K562 (cell line): ENCODE data around the gene FOCAD. TPM values are rescaled to one million over a fixed set of nuclear protein-coding genes. Genes with fewer than 3 reads are reported as not detected.

Source experiments
- ATAC-seq: fragments of 200-7000 bp; cut with Tn5 transposase; 3 replicates; pipeline ENCODE4 v1.9.1; 2020; ENCODE audit warnings: moderate library complexity
- BruUV-seq: library from RNA; stranded (reverse); fragments of 400-500 nt; replicated peaks from 2 replicates; lab custom pipeline; 2021; lab: Mats Ljungman, UMichigan
- CTCF ChIA-PET: fragments of 300-600 bp; formaldehyde crosslinking; extraction: SDS; loops from one replicate; lab custom pipeline; 2021; ENCODE audit warnings: low intra/inter-chr PET ratio; lab: Yijun Ruan, JAX
- POLR2A ChIA-PET: fragments of 300-600, 350-650 bp; sonication (Branson Sonifier 250); formaldehyde crosslinking; extraction: SDS; loops from one replicate; lab custom pipeline; 2021; ENCODE audit warnings: antibody characterized with exemption, inconsistent platforms; lab: Yijun Ruan, JAX
- DNase-seq, 4 experiments: peaks; one replicate each; pipeline versions ENCODE4 v3.0.0 to v3.0.0-alpha.2; 2011 to 2018; ENCODE audit warnings: low spot score in 3 of 4, mixed read lengths in 3 of 4; ENCODE audit errors: extremely low read depth in 1 of 4
- FAIRE-seq: peaks from 2 replicates; lab custom pipeline; 2011; peaks lifted over from hg19 to GRCh38; lab: Jason Lieb, UNC
- H2AFZ ChIP-seq: 2 replicates; pipeline ENCODE4 v1.6.0; 2011; ENCODE audit warnings: low read depth, low read length, control low read depth, inconsistent platforms
- H3K27ac ChIP-seq: fragments of 200-600 bp; 3 replicates; pipeline ENCODE4 v1.8.0; 2011; ENCODE audit warnings: low read depth, mild to moderate bottlenecking, control low read depth, inconsistent platforms, low read length, moderate library complexity, mixed read lengths; ENCODE audit errors: extremely low read depth
- H3K27me3 ChIP-seq, 2 experiments: fragments of 300-600 bp in 1 of 2; 2 replicates in 1 of 2; 3 replicates in 1 of 2; pipeline versions ENCODE4 v1.6.0 to v1.8.0; 2011; ENCODE audit warnings: inconsistent platforms in 2 of 2, low read length in 2 of 2, mild to moderate bottlenecking in 1 of 2, mixed read lengths in 1 of 2, moderate library complexity in 1 of 2; ENCODE audit not compliant: control insufficient read depth in 2 of 2, insufficient read depth in 2 of 2
- H3K36me3 ChIP-seq: fragments of 300-600 bp; 3 replicates; pipeline ENCODE4 v1.8.0; 2011; ENCODE audit warnings: mild to moderate bottlenecking, low read length, inconsistent platforms; ENCODE audit not compliant: control insufficient read depth, insufficient read depth
- H3K4me1 ChIP-seq, 2 experiments: fragments of 200-600 bp in 1 of 2; replicated peaks in 1 of 2; 2 replicates in 1 of 2; 3 replicates in 1 of 2; pipeline versions ENCODE4 v1.5.1 to v1.8.0; 2011; ENCODE audit warnings: inconsistent platforms in 2 of 2, low read length in 2 of 2, mild to moderate bottlenecking in 1 of 2, mixed read lengths in 1 of 2, moderate library complexity in 1 of 2; ENCODE audit not compliant: control insufficient read depth in 2 of 2, insufficient read depth in 2 of 2
- H3K4me2 ChIP-seq: 2 replicates; pipeline ENCODE4 v1.6.1; 2011; ENCODE audit warnings: low read length, control low read depth, inconsistent platforms, mixed read lengths; ENCODE audit not compliant: insufficient read depth
- H3K4me3 ChIP-seq: fragments of 200-600 bp; sonication (generic), shearing (Covaris generic); 2 replicates; pipeline ENCODE4 v1.5.1; 2016; ENCODE audit warnings: control low read depth, inconsistent platforms
- H3K79me2 ChIP-seq: fragments of 200-600 bp; 3 replicates; pipeline ENCODE4 v1.8.0; 2011; ENCODE audit warnings: low read length, inconsistent platforms; ENCODE audit not compliant: control insufficient read depth, insufficient read depth
- H3K9ac ChIP-seq, 2 experiments: 2 replicates each; pipeline versions ENCODE4 v1.6.0 to v1.6.1; 2011; ENCODE audit warnings: low read depth in 2 of 2, low read length in 2 of 2, control low read depth in 1 of 2, inconsistent platforms in 1 of 2, mild to moderate bottlenecking in 1 of 2, mixed read lengths in 1 of 2; ENCODE audit not compliant: insufficient read depth in 1 of 2
- H3K9me1 ChIP-seq: one replicate; pipeline ENCODE4 v1.6.0; 2011; ENCODE audit warnings: inconsistent platforms, mild to moderate bottlenecking, low read length, moderate library complexity; ENCODE audit not compliant: control insufficient read depth, insufficient read depth
- H3K9me3 ChIP-seq: replicated peaks from 2 replicates; pipeline ENCODE4 v1.5.1; 2011; ENCODE audit warnings: low read depth, low read length, inconsistent platforms; ENCODE audit not compliant: control insufficient read depth, insufficient read depth
- H4K20me1 ChIP-seq: replicated peaks from 2 replicates; pipeline ENCODE4 v1.6.1; 2011; ENCODE audit warnings: low read length, inconsistent platforms, mixed read lengths; ENCODE audit not compliant: control insufficient read depth, insufficient read depth
- ESRRA ChIP-seq: fragments of 450-650 bp; IDR thresholded peaks from 2 replicates; pipeline ENCODE4 v1.6.1; 2014; ENCODE audit warnings: low read depth, mild to moderate bottlenecking, moderate library complexity, borderline replicate concordance
- KHSRP ChIP-seq: fragments of 450-650 bp; IDR thresholded peaks from 2 replicates; pipeline ENCODE4 v1.6.1; 2017
- KLF16 ChIP-seq: IDR thresholded peaks from 2 replicates; pipeline ENCODE4 v1.6.1; 2016; ENCODE audit warnings: antibody characterized with exemption
- TOE1 ChIP-seq, 2 experiments: fragments of 450-650 bp in 1 of 2; sonication (generic) in 1 of 2; formaldehyde crosslinking in 1 of 2; IDR thresholded peaks; 2 replicates each; pipeline versions ENCODE4 v1.7.1 to v1.8.0; 2016 to 2022; ENCODE audit warnings: borderline replicate concordance in 2 of 2, mild to moderate bottlenecking in 2 of 2, antibody characterized with exemption in 1 of 2, inconsistent platforms in 1 of 2, low read depth in 1 of 2, missing genetic modification reagents in 1 of 2, moderate library complexity in 1 of 2
- ZKSCAN8 ChIP-seq: fragments of 200-800 bp; sonication (Bioruptor generic); IDR thresholded peaks from 2 replicates; pipeline ENCODE4 v1.6.1; 2016; ENCODE audit warnings: missing genetic modification characterization, missing compliant biosample characterization
- ZNF24 ChIP-seq: fragments of 450-650 bp; IDR thresholded peaks from 2 replicates; pipeline ENCODE4 v1.6.1; 2016
- ZNF561 ChIP-seq: fragments of 450-650 bp; formaldehyde crosslinking; conservative IDR thresholded peaks from 2 replicates; pipeline ENCODE4 v1.4.0; 2020; ENCODE audit warnings: mild to moderate bottlenecking, moderate library complexity
- WGBS: fragments of 100-300 bp; shearing (Covaris generic); methylation state at CpG from one replicate; pipeline ENCODE4 v1.1.6; 2016; ENCODE audit warnings: low coverage, mixed read lengths; ENCODE audit not compliant: insufficient coverage; ENCODE audit errors: missing lambda C conversion rate; 5-methylcytosine and 5-hydroxymethylcytosine counted together
- in situ Hi-C: fragments of 300-500 bp; cut with MboI; formaldehyde crosslinking; loops from 4 replicates; pipeline ENCODE4 v1.15.0; 2018; ENCODE audit warnings: inconsistent platforms, mixed read lengths
- intact Hi-C: fragments of 100-400 bp; cut with micrococcal nuclease; formaldehyde crosslinking; loops from 2 replicates; pipeline ENCODE4 v1.14.2; 2022
- polyA plus RNA-seq, 8 experiments: library from polyadenylated mRNA; depleted of rRNA in 4 of 8; stranded (reverse) in 5 of 8; unstranded in 3 of 8; fragments of >200 nt; fragmentation: Nextera tagmentation in 2 of 8; fragmentation: Illumina TruSeq in 1 of 8; extraction: Ambion mirVana in 2 of 8; extraction: Trizol in 1 of 8; gene quantifications; 2 replicates each; pipeline versions ENCODE4 v1.2.1 to v1.2.3, GENCODE V29; 2011 to 2014; ENCODE audit warnings: inconsistent platforms in 1 of 8, missing spikeins in 1 of 8
- total RNA-seq, 7 experiments: library from RNA; depleted of rRNA in 6 of 7; stranded (reverse); fragments of >200 nt in 6 of 7; fragmentation: Illumina TruSeq in 2 of 7; extraction: Trizol in 2 of 7; gene quantifications; 2 replicates each; pipeline versions ENCODE4 v1.2.1 to v1.2.3, GENCODE V29; 2011 to 2021; ENCODE audit warnings: low replicate concordance in 1 of 7

FOCAD gene
- total and polyA plus RNA-seq, 9 of the 15 experiments (the other 6 are each of a cell fraction or from before 2014, with no cell fraction given) = 0.13 to 2.4 (median 1.6) TPM

GRCh38 chr9:20689833-20690232, 5.8 kb downstream of the FOCAD start:
- FAIRE-seq (no peak), ATAC-seq (no peak), DNase-seq (no peak)
- peaks cover 26% of the 10 kb centered on the region for H3K79me2 ChIP-seq
- no peak overlapping the region for H2AFZ ChIP-seq
- H3K9me3 ChIP-seq = no peaks in the 10 kb centered on the region
- POLR2A ChIA-PET = no interaction called here
- no peak overlapping the region for H3K4me3 ChIP-seq
- H3K27ac ChIP-seq = no peak overlapping the region
- TF ChIP-seq KLF16 (no peak), TOE1 (IDR thresholded peaks at IDR 0.05; ENCODE audit: borderline replicate concordance) (no peak), TOE1 (CRISPR knock-in tag; IDR thresholded peaks at IDR 0.05; ENCODE audit: borderline replicate concordance, low read depth) (no peak), KHSRP (no peak), ZNF561 (no peak), ZKSCAN8 (CRISPR knock-in tag) (no peak), ZNF24 (no peak), ESRRA (no peak)
- WGBS = 94% methylated on average over 2 of the region's 2 CpGs
- intact Hi-C loops = no loop called here
- CTCF ChIA-PET = no interaction called here
- H3K4me2 ChIP-seq = no peak overlapping the region
- H3K4me1 ChIP-seq = peaks cover 0 to 12% of the 10 kb centered on the region in 2 experiments; a peak in 2 of 5 replicates
- no TSS peak for BruUV-seq
- in situ Hi-C loops = no loop called here
- H3K27me3 ChIP-seq = no peaks in the 10 kb centered on the region
- no peaks in the 10 kb centered on the region for H3K9me1 ChIP-seq
- H3K9ac ChIP-seq = no peak overlapping the region
- peaks cover 5% of the 10 kb centered on the region; the same call in 1 of the 2 replicates for H4K20me1 ChIP-seq
- no peaks in the 10 kb centered on the region for H3K36me3 ChIP-seq
